Brain microvascular endothelial cell (primary cell): Measurements from ENCODE around the gene POR.
A peak's percentile ranks its signal among the peaks of the same experiment; 100 is the strongest.

Experiments used
- DNase-seq: peaks from one replicate; pipeline ENCODE4 v3.0.0-alpha.2; 2020
- H3K27ac ChIP-seq: fragments of 250-450 bp; sonication (Bioruptor Pico); 2 replicates; pipeline ENCODE4 v1.5.1; 2020; ENCODE audit warnings: mild to moderate bottlenecking, moderate library complexity
- H3K27me3 ChIP-seq: fragments of 250-450 bp; sonication (Bioruptor Pico); replicated peaks from 2 replicates; pipeline ENCODE4 v1.5.1; 2020; ENCODE audit warnings: mild to moderate bottlenecking
- H3K36me3 ChIP-seq: fragments of 250-450 bp; sonication (Bioruptor Pico); replicated peaks from 2 replicates; pipeline ENCODE4 v1.5.1; 2020; ENCODE audit warnings: mild to moderate bottlenecking
- H3K4me3 ChIP-seq: 2 replicates; pipeline ENCODE4 v1.5.1; 2011; ENCODE audit warnings: low read depth, mild to moderate bottlenecking, control low read depth, low read length, moderate library complexity
- CTCF ChIP-seq: IDR thresholded peaks from 2 replicates; pipeline ENCODE4 v1.5.1; 2011; ENCODE audit warnings: low read depth, mild to moderate bottlenecking, moderate library complexity, low read length, control low read depth, inconsistent platforms; ENCODE audit errors: missing control alignments
- in situ Hi-C: cut with HindIII; loops from 2 replicates; pipeline ENCODE4 v1.10.0; 2017; ENCODE audit warnings: low sequenced_read_pairs, low pct_ligation_motif_present

The POR gene

GRCh38 chr7:75925717-75926435 lies 10.9 kb downstream of the POR start:
- no peak for DNase-seq
- Histone ChIP-seq H3K27me3 (no peaks in the 10 kb centered on the region), H3K4me3 (no peak overlapping the region), H3K36me3 (no peaks in the 10 kb centered on the region), H3K27ac (no peak overlapping the region)
- no peak for TF ChIP-seq CTCF
- in situ Hi-C loops = no loop called here

- no peak for DNase-seq
- TF ChIP-seq CTCF = no peak
- Histone ChIP-seq H3K4me3 (no peak overlapping the region), H3K27ac (no peak overlapping the region), H3K27me3 (no peaks in the 10 kb centered on the region), H3K36me3 (no peaks in the 10 kb centered on the region)
- in situ Hi-C loops = no loop called here
Measured at GRCh38 chr7:75928568-75928914, 13.6 kb downstream of the POR start.

- H3K27me3 ChIP-seq = no peaks in the 10 kb centered on the region
- no peak for TF ChIP-seq CTCF
- DNase-seq = no peak
- H3K36me3 ChIP-seq = no peaks in the 10 kb centered on the region
- in situ Hi-C loops = no loop called here
- H3K27ac ChIP-seq = no peak overlapping the region
- no peak overlapping the region for H3K4me3 ChIP-seq
Measured at GRCh38 chr7:75931680-75932079, 16.7 kb downstream of the POR start.

GRCh38 chr7:75937958-75938786 lies 23.2 kb downstream of the POR start:
- TF ChIP-seq CTCF = no peak
- H3K27me3 ChIP-seq = no peaks in the 10 kb centered on the region
- peak; percentile 87 for DNase-seq
- no peaks in the 10 kb centered on the region for H3K36me3 ChIP-seq
- in situ Hi-C loops = no loop called here
- H3K4me3 ChIP-seq = no peak overlapping the region
- peak overlapping the region; percentile 48 for H3K27ac ChIP-seq

GRCh38 chr7:75938921-75939320 lies 24.0 kb downstream of the POR start:
- in situ Hi-C loops = no loop called here

More at GRCh38 chr7:75938921-75939320, 24.0 kb downstream of the POR start:
- Histone ChIP-seq H3K27ac (no peak overlapping the region), H3K36me3 (no peaks in the 10 kb centered on the region), H3K4me3 (no peak overlapping the region), H3K27me3 (no peaks in the 10 kb centered on the region)
- no peak for TF ChIP-seq CTCF
- no peak for DNase-seq
